Myocyte (in vitro differentiated cells): Measurements from ENCODE around the gene STXBP6. TPM values are rescaled to one million over a fixed set of nuclear protein-coding genes. Genes with fewer than 3 reads are reported as not detected.

Experiments used
- DNase-seq: peaks from one replicate; pipeline ENCODE4 v3.0.0-alpha.2; 2012; ENCODE audit warnings: low read depth
- polyA plus RNA-seq: library from polyadenylated mRNA; unstranded; fragments of >200 nt; gene quantifications from one replicate; pipeline ENCODE4 v1.2.1, GENCODE V29; 2012; ENCODE audit warnings: missing spikeins
- total RNA-seq: library from RNA; depleted of rRNA; stranded (reverse); fragments of >200 nt; gene quantifications from 2 replicates; pipeline ENCODE4 v1.2.3, GENCODE V29; 2014

Gene STXBP6
- 24.5 and 25.2 TPM in 2 replicates for total RNA-seq
- 18.5 TPM for polyA plus RNA-seq

GRCh38 chr14:25049568-25050268 lies at the start of gene STXBP6:
Gene STXBP6 (minus strand): TSS chr14:25050147. CDS start chr14:24974818, 75,329 bp downstream.
- peak; percentile 81 for DNase-seq

- DNase-seq, result no peak
These were observed 47.2 kb upstream of the STXBP6 start for GRCh38 chr14:25097120-25097519.

- no peak for DNase-seq
These were observed 45.9 kb upstream of the STXBP6 start for GRCh38 chr14:25095736-25096437.

GRCh38 chr14:25094171-25094907 lies 44.4 kb upstream of the STXBP6 start:
- DNase-seq, result no peak

GRCh38 chr14:25092258-25092740 lies 42.4 kb upstream of the STXBP6 start:
- DNase-seq, result no peak

- peak; percentile 33 for DNase-seq
These were observed 40.9 kb upstream of the STXBP6 start for GRCh38 chr14:25090716-25091454.

GRCh38 chr14:25090256-25090655 lies 40.3 kb upstream of the STXBP6 start:
- no peak for DNase-seq

GRCh38 chr14:25089496-25089895 lies 39.5 kb upstream of the STXBP6 start:
- DNase-seq, result no peak

GRCh38 chr14:25086821-25087396 lies 37.0 kb upstream of the STXBP6 start:
- no peak for DNase-seq

GRCh38 chr14:25086081-25086480 lies 36.1 kb upstream of the STXBP6 start:
- DNase-seq, result no peak

GRCh38 chr14:25080682-25081081 lies 30.7 kb upstream of the STXBP6 start:
- no peak for DNase-seq

GRCh38 chr14:25079311-25079710 lies 29.4 kb upstream of the STXBP6 start:
- no peak for DNase-seq

GRCh38 chr14:25074099-25074685 lies 24.2 kb upstream of the STXBP6 start:
- DNase-seq, result no peak

GRCh38 chr14:25069879-25070278 lies 19.9 kb upstream of the STXBP6 start:
- peak; percentile 68 for DNase-seq

GRCh38 chr14:25067600-25067999 lies 17.7 kb upstream of the STXBP6 start:
- DNase-seq, result no peak

- no peak for DNase-seq
These were observed 12.0 kb upstream of the STXBP6 start for GRCh38 chr14:25062022-25062321.

- DNase-seq, result no peak
These were observed 6.7 kb upstream of the STXBP6 start for GRCh38 chr14:25056688-25057078.

GRCh38 chr14:25055992-25056687 lies 6.2 kb upstream of the STXBP6 start:
- no peak for DNase-seq

GRCh38 chr14:25055005-25055404 lies 5.1 kb upstream of the STXBP6 start:
- no peak for DNase-seq

GRCh38 chr14:25053585-25053984 lies 3.6 kb upstream of the STXBP6 start:
- DNase-seq, result no peak
